ENCODE data around the gene KLHL7. TPM values are rescaled to one million over a fixed set of nuclear protein-coding genes. Genes with fewer than 3 reads are reported as not detected.
A peak's percentile ranks its signal among the peaks of the same experiment; 100 is the strongest.

KLHL7 gene, protein sequence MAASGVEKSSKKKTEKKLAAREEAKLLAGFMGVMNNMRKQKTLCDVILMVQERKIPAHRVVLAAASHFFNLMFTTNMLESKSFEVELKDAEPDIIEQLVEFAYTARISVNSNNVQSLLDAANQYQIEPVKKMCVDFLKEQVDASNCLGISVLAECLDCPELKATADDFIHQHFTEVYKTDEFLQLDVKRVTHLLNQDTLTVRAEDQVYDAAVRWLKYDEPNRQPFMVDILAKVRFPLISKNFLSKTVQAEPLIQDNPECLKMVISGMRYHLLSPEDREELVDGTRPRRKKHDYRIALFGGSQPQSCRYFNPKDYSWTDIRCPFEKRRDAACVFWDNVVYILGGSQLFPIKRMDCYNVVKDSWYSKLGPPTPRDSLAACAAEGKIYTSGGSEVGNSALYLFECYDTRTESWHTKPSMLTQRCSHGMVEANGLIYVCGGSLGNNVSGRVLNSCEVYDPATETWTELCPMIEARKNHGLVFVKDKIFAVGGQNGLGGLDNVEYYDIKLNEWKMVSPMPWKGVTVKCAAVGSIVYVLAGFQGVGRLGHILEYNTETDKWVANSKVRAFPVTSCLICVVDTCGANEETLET
- total RNA-seq (10 to 100 TPM; 22.5 to 25.6 TPM), polyA plus RNA-seq (10 to 100 TPM; 27.9 to 30.5 TPM)

DNA sequence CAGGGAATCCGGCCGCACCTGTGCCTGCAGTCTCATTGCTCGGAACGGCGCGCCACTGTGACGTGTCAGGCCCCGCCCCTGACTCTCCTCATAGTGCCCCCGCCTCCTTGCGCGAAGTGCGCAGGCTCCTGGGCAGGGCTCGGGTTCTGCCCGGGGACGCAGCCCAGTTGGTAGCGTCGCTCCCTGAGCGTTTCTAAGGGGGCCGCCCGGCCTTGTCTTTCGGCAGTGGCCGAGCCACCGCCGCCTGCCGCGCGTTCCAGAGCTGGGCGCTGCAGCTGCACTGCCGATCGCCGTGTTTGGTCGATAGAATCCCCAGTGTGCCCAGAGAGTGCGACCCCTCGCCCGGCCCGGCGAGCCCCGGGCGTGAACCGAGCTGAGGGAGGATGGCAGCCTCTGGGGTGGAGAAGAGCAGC is at the start of gene KLHL7:
Gene KLHL7 (plus strand): TSS at position 142 of the 413 bp plus-strand sequence. CDS start 242 bp downstream, at position 384.
- ChIA-PET CTCF (ENCODE audit: partially characterized antibody) (interaction anchor here (1.3 to 2.3 kb wide), 6 partner anchors 19 to 169 kb away, joined by 3 to 20 read pairs (median 5); partner anchors contain the start of gene NUP42), POLR2A (ENCODE audit: partially characterized antibody) (interaction anchor here (0.7 to 3.0 kb wide), 11 partner anchors 8 to 283 kb away, joined by 3 to 49 read pairs (median 4); partner anchors contain the start of genes MALSU1, NUP42 and TOMM7)
- intact Hi-C loops (cut with micrococcal nuclease) = loop anchor here (1.0 to 10.0 kb wide), 6 partner anchors 76 to 1469 kb away; partner anchors contain the start of genes HYCC1, MALSU1, PALS2 and TOMM7
- no peaks in the 10 kb centered on the region for H3K9me3 ChIP-seq (ENCODE audit: control insufficient read depth in 1 of 2, low read length in 2 of 2)
- peak within 1 kb of the TSS; percentile 83 to 98 for H3K4me3 ChIP-seq (ENCODE audit: low read length in 2 of 2)
- Mint-ChIP-seq H3K27ac (peak within 1 kb of the TSS; percentile 93 to 98 (median 96)), H3K4me1 (peaks cover 28 to 56% (median 38%) of the 10 kb centered on the region in 4 donors), H3K36me3 (peaks cover 5 to 16% of the 10 kb centered on the region in 2 donors), H3K9me3 (no peaks in the 10 kb centered on the region), H3K27me3 (no peaks in the 10 kb centered on the region), H3K4me3 (peak within 1 kb of the TSS; percentile 93 to 99 (median 97))
- peak within 1 kb of the TSS; percentile 89 for H3K27ac ChIP-seq (ENCODE audit: low read depth, low read length)
- peaks cover 39% of the 10 kb centered on the region for H3K4me1 ChIP-seq (ENCODE audit: insufficient read depth, low read length)
- no peaks in the 10 kb centered on the region for H3K27me3 ChIP-seq (ENCODE audit: insufficient read depth, low read length)
- no peaks in the 10 kb centered on the region for H3K36me3 ChIP-seq (ENCODE audit: insufficient read depth, low read length)
- DNase-seq = peak; percentile 91 to 96 (median 93)

DNA sequence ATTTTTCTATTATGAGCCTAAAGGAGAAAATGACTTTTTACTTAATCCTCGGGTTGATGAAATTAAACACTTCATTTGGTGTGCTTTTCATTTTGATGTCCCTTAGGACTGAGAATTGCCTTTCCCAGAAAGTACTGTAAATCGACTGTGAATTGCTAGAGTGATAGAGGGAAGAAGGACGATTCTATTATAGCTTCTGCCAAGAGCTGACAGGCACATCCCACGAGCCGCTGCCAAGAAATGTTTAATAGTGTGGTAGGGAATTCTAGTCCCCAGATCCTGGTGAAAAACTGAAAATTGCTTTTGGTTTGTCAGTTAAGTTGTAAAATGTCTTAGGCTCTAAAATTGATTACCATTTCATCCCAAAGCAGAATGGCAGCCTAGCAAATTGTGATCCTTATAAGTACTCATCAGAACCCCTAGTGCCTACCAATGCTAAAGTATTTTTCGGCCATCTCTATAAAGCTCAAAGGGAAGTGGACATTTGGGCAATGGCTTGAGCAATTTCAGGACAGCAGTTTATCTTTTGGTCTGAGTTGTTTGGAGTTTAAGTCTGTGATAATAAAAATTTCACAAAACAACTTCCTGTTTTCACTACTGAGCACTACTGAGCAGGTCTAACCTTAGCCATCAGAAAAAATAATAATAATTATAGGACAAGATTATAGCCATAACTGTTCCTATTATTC is 47.0 kb upstream of the KLHL7 start:
- no peaks in the 10 kb centered on the region for H3K4me1 Mint-ChIP-seq
- CTCF ChIA-PET (ENCODE audit: partially characterized antibody) = interaction anchor here (0.8 to 4.5 kb wide), 7 partner anchors 9 to 501 kb away, joined by 3 to 111 read pairs (median 5); no protein-coding TSS in a partner anchor
- Histone ChIP-seq H3K36me3 (ENCODE audit: insufficient read depth, low read length) (no peaks in the 10 kb centered on the region), H3K4me3 (ENCODE audit: low read length in 2 of 2) (no peak overlapping the region), H3K27me3 (ENCODE audit: insufficient read depth, low read length) (no peaks in the 10 kb centered on the region), H3K4me1 (ENCODE audit: insufficient read depth, low read length) (no peaks in the 10 kb centered on the region), H3K27ac (ENCODE audit: low read depth, low read length) (no peak overlapping the region), H3K9me3 (ENCODE audit: control insufficient read depth in 1 of 2, low read length in 2 of 2) (no peaks in the 10 kb centered on the region)
- intact Hi-C loops (cut with micrococcal nuclease) = no loop called here
- no peaks in the 10 kb centered on the region for H3K36me3 Mint-ChIP-seq
- no peaks in the 10 kb centered on the region for H3K9me3 Mint-ChIP-seq
- H3K27ac Mint-ChIP-seq = no peak overlapping the region
- POLR2A ChIA-PET (ENCODE audit: partially characterized antibody) = no interaction called here
- peaks cover 4% of the 10 kb centered on the region in 2 donors for H3K27me3 Mint-ChIP-seq
- no peak overlapping the region for H3K4me3 Mint-ChIP-seq
- DNase-seq = no peak

DNA sequence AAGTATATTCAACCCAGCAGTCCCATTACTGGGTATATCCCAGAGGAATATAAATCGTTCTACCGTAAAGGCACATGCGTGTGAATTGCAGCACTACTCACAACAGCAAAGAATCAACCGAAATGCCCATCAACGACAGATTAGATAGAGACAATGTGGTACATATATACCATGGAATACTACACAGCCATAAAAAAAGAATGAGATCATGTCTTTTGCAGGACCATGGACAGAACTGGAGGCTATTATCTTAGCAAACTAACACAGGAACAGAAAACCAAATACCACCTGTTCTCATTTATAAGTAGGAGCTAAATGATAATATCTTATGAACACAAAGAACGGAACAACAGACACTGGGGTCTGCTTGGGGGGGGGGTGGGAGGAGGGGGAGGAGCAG is 44.3 kb upstream of the KLHL7 start:
- Histone ChIP-seq H3K9me3 (ENCODE audit: control insufficient read depth in 1 of 2, low read length in 2 of 2) (no peaks in the 10 kb centered on the region), H3K27me3 (ENCODE audit: insufficient read depth, low read length) (no peaks in the 10 kb centered on the region), H3K36me3 (ENCODE audit: insufficient read depth, low read length) (no peaks in the 10 kb centered on the region), H3K27ac (ENCODE audit: low read depth, low read length) (no peak overlapping the region), H3K4me3 (ENCODE audit: low read length in 2 of 2) (no peak overlapping the region), H3K4me1 (ENCODE audit: insufficient read depth, low read length) (no peaks in the 10 kb centered on the region)
- POLR2A ChIA-PET (ENCODE audit: partially characterized antibody) = no interaction called here
- Mint-ChIP-seq H3K9me3 (no peaks in the 10 kb centered on the region), H3K4me1 (no peaks in the 10 kb centered on the region), H3K36me3 (no peaks in the 10 kb centered on the region), H3K27ac (no peak overlapping the region), H3K4me3 (no peak overlapping the region), H3K27me3 (peaks cover 1 to 4% of the 10 kb centered on the region in 2 donors)
- intact Hi-C loops (cut with micrococcal nuclease) = no loop called here
- DNase-seq = no peak
- CTCF ChIA-PET (ENCODE audit: partially characterized antibody) = no interaction called here

DNA sequence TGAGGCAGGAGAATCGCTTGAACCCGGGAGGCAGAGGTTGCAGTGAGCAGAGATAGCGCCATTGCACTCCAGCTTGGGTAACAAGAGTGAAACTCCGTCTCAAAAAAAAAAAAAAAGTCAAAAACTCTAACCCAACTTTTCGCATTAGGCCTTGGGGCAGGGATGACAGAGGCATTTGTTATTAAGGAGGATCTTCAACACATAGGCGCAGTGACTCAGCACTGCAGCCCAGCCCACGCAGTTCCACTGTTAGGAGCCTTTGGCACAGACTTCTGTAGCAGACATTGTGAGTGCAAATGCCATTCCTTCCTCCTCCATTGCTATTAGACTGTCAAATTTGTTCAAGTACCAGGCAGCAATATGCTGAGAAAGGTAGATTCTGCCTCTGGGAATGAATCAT is 43.1 kb upstream of the KLHL7 start:
- DNase-seq = no peak
- Histone ChIP-seq H3K27ac (ENCODE audit: low read depth, low read length) (no peak overlapping the region), H3K36me3 (ENCODE audit: insufficient read depth, low read length) (no peaks in the 10 kb centered on the region), H3K4me3 (ENCODE audit: low read length in 2 of 2) (no peak overlapping the region), H3K27me3 (ENCODE audit: insufficient read depth, low read length) (no peaks in the 10 kb centered on the region), H3K4me1 (ENCODE audit: insufficient read depth, low read length) (no peaks in the 10 kb centered on the region), H3K9me3 (ENCODE audit: control insufficient read depth in 1 of 2, low read length in 2 of 2) (no peaks in the 10 kb centered on the region)
- Mint-ChIP-seq H3K4me1 (no peaks in the 10 kb centered on the region), H3K27ac (no peak overlapping the region), H3K9me3 (no peaks in the 10 kb centered on the region), H3K36me3 (no peaks in the 10 kb centered on the region), H3K4me3 (no peak overlapping the region), H3K27me3 (peaks cover 1 to 2% of the 10 kb centered on the region in 2 donors)
- intact Hi-C loops (cut with micrococcal nuclease) = no loop called here
- CTCF ChIA-PET (ENCODE audit: partially characterized antibody) = no interaction called here
- POLR2A ChIA-PET (ENCODE audit: partially characterized antibody) = no interaction called here

DNA sequence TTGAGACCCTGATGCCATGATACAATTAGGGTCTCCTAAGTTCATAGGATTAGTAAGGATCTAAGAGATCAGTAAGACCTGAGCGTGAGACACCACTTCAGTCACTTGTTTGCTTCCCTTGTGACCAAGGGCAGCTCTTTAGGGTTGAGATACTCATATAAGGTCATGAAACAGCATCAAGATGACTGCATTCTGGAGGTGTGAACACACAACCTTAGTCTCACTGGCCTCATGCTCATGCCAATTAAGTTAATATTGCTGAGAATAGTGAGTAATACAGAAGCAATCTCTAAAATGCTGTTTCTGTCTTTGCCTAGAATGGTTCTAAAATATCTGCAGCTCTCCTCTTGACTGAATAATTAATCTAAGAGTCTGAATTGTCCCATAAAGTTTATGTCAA is 39.6 kb upstream of the KLHL7 start:
- Histone ChIP-seq H3K27me3 (ENCODE audit: insufficient read depth, low read length) (no peaks in the 10 kb centered on the region), H3K4me3 (ENCODE audit: low read length in 2 of 2) (no peak overlapping the region), H3K36me3 (ENCODE audit: insufficient read depth, low read length) (no peaks in the 10 kb centered on the region), H3K27ac (ENCODE audit: low read depth, low read length) (no peak overlapping the region), H3K4me1 (ENCODE audit: insufficient read depth, low read length) (no peaks in the 10 kb centered on the region), H3K9me3 (ENCODE audit: control insufficient read depth in 1 of 2, low read length in 2 of 2) (no peaks in the 10 kb centered on the region)
- H3K4me1 Mint-ChIP-seq = no peaks in the 10 kb centered on the region
- POLR2A ChIA-PET (ENCODE audit: partially characterized antibody) = no interaction called here
- H3K27me3 Mint-ChIP-seq = peaks cover 1 to 2% of the 10 kb centered on the region in 2 donors
- no peaks in the 10 kb centered on the region for H3K9me3 Mint-ChIP-seq
- no peaks in the 10 kb centered on the region for H3K36me3 Mint-ChIP-seq
- no peak overlapping the region for H3K27ac Mint-ChIP-seq
- H3K4me3 Mint-ChIP-seq = no peak overlapping the region
- intact Hi-C loops (cut with micrococcal nuclease) = no loop called here
- no peak for DNase-seq
- CTCF ChIA-PET (ENCODE audit: partially characterized antibody) = interaction anchor here (1.1 kb wide), 1 partner anchor 10 kb away, joined by 3 read pairs; no protein-coding TSS in a partner anchor

DNA sequence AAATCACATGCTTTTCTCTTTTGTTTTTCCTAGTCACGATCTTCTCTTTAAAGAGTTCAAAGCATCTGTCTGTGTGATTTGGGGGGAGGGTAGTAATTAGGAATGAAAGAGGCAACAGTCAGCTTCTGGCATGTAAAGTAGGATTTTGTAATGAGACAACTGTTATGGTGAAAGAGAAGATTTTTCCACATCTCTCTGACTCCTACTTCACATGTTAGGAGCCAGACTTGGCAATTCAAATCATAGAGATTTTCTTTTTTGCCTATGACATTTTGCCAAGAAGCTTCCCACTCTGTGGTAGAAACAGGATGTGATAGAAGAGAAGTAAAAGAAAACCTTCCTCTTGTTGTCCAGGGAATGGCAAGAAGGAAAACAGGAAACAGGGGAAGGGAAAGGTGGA is 38.3 kb upstream of the KLHL7 start:
- no peak for DNase-seq
- Histone ChIP-seq H3K27ac (ENCODE audit: low read depth, low read length) (no peak overlapping the region), H3K4me3 (ENCODE audit: low read length in 2 of 2) (no peak overlapping the region), H3K9me3 (ENCODE audit: control insufficient read depth in 1 of 2, low read length in 2 of 2) (no peaks in the 10 kb centered on the region), H3K27me3 (ENCODE audit: insufficient read depth, low read length) (no peaks in the 10 kb centered on the region), H3K36me3 (ENCODE audit: insufficient read depth, low read length) (no peaks in the 10 kb centered on the region), H3K4me1 (ENCODE audit: insufficient read depth, low read length) (no peaks in the 10 kb centered on the region)
- Mint-ChIP-seq H3K36me3 (no peaks in the 10 kb centered on the region), H3K27me3 (peaks cover 0 to 1% of the 10 kb centered on the region in 2 donors), H3K27ac (peak overlapping the region in 1 of 7 donors; percentile 19), H3K4me3 (no peak overlapping the region), H3K9me3 (no peaks in the 10 kb centered on the region), H3K4me1 (no peaks in the 10 kb centered on the region)
- intact Hi-C loops (cut with micrococcal nuclease) = no loop called here
- POLR2A ChIA-PET (ENCODE audit: partially characterized antibody) = no interaction called here
- CTCF ChIA-PET (ENCODE audit: partially characterized antibody) = no interaction called here

DNA sequence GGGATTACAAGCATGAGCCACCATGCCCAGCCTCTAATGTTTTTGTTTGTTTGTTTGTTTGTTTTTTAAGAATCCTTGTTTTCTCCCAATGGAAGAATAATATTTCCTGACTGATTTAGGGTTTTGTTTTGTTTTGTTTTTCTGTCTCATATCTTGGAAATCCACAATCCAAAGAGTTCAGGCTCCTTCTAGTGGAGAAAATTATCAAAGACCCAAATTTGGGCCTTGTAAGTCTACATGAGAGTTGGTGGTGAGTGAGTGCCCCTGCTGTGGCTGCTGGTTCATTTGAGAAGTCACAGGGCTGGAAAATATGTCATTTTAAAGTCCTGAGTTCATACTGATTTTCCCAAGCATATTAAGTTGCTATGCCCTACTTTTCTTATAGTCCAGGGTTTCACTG is 33.5 kb upstream of the KLHL7 start:
- no peak for DNase-seq
- Mint-ChIP-seq H3K9me3 (no peaks in the 10 kb centered on the region), H3K27ac (no peak overlapping the region), H3K27me3 (peaks cover 2 to 4% of the 10 kb centered on the region in 2 donors), H3K4me3 (no peak overlapping the region), H3K36me3 (no peaks in the 10 kb centered on the region), H3K4me1 (no peaks in the 10 kb centered on the region)
- Histone ChIP-seq H3K27ac (ENCODE audit: low read depth, low read length) (no peak overlapping the region), H3K36me3 (ENCODE audit: insufficient read depth, low read length) (no peaks in the 10 kb centered on the region), H3K4me1 (ENCODE audit: insufficient read depth, low read length) (no peaks in the 10 kb centered on the region), H3K4me3 (ENCODE audit: low read length in 2 of 2) (no peak overlapping the region), H3K9me3 (ENCODE audit: control insufficient read depth in 1 of 2, low read length in 2 of 2) (no peaks in the 10 kb centered on the region), H3K27me3 (ENCODE audit: insufficient read depth, low read length) (no peaks in the 10 kb centered on the region)
- ChIA-PET POLR2A (ENCODE audit: partially characterized antibody) (no interaction called here), CTCF (ENCODE audit: partially characterized antibody) (no interaction called here)
- intact Hi-C loops (cut with micrococcal nuclease) = no loop called here
